H1 (cell line): ENCODE data around the gene CEP135.

ENCODE experiments used
- CBX8 ChIP-seq: fragments of 300-800, 300-1000 bp; sonication (generic); IDR thresholded peaks from 2 replicates; pipeline ENCODE4 v1.7.1; 2016; ENCODE audit warnings: low read depth, low read length, borderline replicate concordance
- CHD1 ChIP-seq: IDR thresholded peaks from 2 replicates; pipeline ENCODE4 v1.6.1; 2012; ENCODE audit warnings: low read depth, low read length, improper control_type of control experiment
- CTCF ChIP-seq, 3 experiments: IDR thresholded peaks; 1 replicate in 2 of 3; 2 replicates in 1 of 3; pipeline versions ENCODE4 v1.5.1 to v1.6.1; 2011; ENCODE audit warnings: low read length in 3 of 3, mild to moderate bottlenecking in 3 of 3, inconsistent platforms in 2 of 3, low read depth in 1 of 3, moderate library complexity in 1 of 3; ENCODE audit not compliant: insufficient read depth in 1 of 3; ENCODE audit errors: control extremely low read depth in 1 of 3
- EZH2 ChIP-seq: fragments of 200-600 bp; sonication (generic); IDR thresholded peaks from 2 replicates; pipeline ENCODE4 v1.7.1; 2012; ENCODE audit warnings: low read depth, mild to moderate bottlenecking, moderate library complexity, low read length, inconsistent platforms; ENCODE audit not compliant: severe bottlenecking
- POLR2A ChIP-seq, 2 experiments: IDR thresholded peaks; 1 replicate in 1 of 2; 2 replicates in 1 of 2; pipeline ENCODE4 v1.6.1; 2011; ENCODE audit warnings: low read depth in 2 of 2, low read length in 2 of 2, mild to moderate bottlenecking in 2 of 2; ENCODE audit errors: control extremely low read depth in 1 of 2
- POLR2AphosphoS5 ChIP-seq: IDR thresholded peaks from 2 replicates; pipeline ENCODE4 v1.6.1; 2011; ENCODE audit warnings: low read depth, low read length
- RBBP5 ChIP-seq: IDR thresholded peaks from 2 replicates; pipeline ENCODE4 v1.7.1; 2012; ENCODE audit warnings: low read depth, mild to moderate bottlenecking, inconsistent platforms, low read length, moderate library complexity, borderline replicate concordance
- TAF1 ChIP-seq: IDR thresholded peaks from 2 replicates; pipeline ENCODE4 v1.6.1; 2011; ENCODE audit warnings: mild to moderate bottlenecking, low read depth, low read length
- ZNF274 ChIP-seq: IDR thresholded peaks from 2 replicates; pipeline ENCODE4 v1.7.0; 2012; ENCODE audit warnings: low read length, borderline replicate concordance; ENCODE audit errors: extremely low read depth

GRCh38 chr4:56004235-56004634 lies 55.5 kb downstream of the CEP135 start:
- TF ChIP-seq CTCF (IDR thresholded peaks at IDR 0.05; ENCODE audit: control extremely low read depth in 1 of 3, insufficient read depth in 1 of 3, low read depth in 1 of 3, low read length in 3 of 3): no peak
- TF ChIP-seq CBX8: no peak
- no peak for TF ChIP-seq POLR2A (IDR thresholded peaks at IDR 0.05; ENCODE audit: control extremely low read depth in 1 of 2, low read depth in 2 of 2, low read length in 2 of 2)
- no peak for TF ChIP-seq EZH2
- TF ChIP-seq CHD1: no peak
- no peak for TF ChIP-seq POLR2AphosphoS5
- TF ChIP-seq ZNF274: no peak
- TF ChIP-seq RBBP5: no peak
- TF ChIP-seq TAF1: no peak
